Urinary bladder (tissue), 4 donors: ENCODE data around the gene ERCC3. TPM values are rescaled to one million over a fixed set of nuclear protein-coding genes. Genes with fewer than 3 reads are reported as not detected.
"Not testable (repeated sequence)": the region's sequence is repeated elsewhere in the genome, so short reads cannot be mapped to it uniquely, and the experiment has no call there.

Experiments used
- DNase-seq: peaks from one replicate; pipeline ENCODE4 v3.0.0-alpha.2; 2015; ENCODE audit errors: extremely low spot score
- H3K27ac ChIP-seq: one replicate; pipeline ENCODE4 v1.5.1; 2013; ENCODE audit warnings: low read depth, mild to moderate bottlenecking, moderate library complexity
- H3K36me3 ChIP-seq: one replicate; pipeline ENCODE4 v1.6.1; 2013; ENCODE audit warnings: mild to moderate bottlenecking, moderate library complexity; ENCODE audit not compliant: insufficient read depth
- H3K4me1 ChIP-seq: one replicate; pipeline ENCODE4 v1.6.1; 2013; ENCODE audit warnings: mild to moderate bottlenecking, moderate library complexity; ENCODE audit not compliant: insufficient read depth
- H3K4me3 ChIP-seq: one replicate; pipeline ENCODE4 v1.5.1; 2013; ENCODE audit warnings: low read depth, low read length
- WGBS: extraction: QIAGEN DNeasy Blood & Tissue Kit; methylation state at CpG from one replicate; pipeline ENCODE4 v1.1.7; 2013; 5-methylcytosine and 5-hydroxymethylcytosine counted together
- polyA plus RNA-seq: library from polyadenylated mRNA; stranded (reverse); fragments of 200-250 nt; gene quantifications from one replicate; pipeline ENCODE4 v1.2.3, GENCODE V29; 2013
- total RNA-seq: library from RNA; depleted of rRNA; stranded (reverse); fragments of >200 nt; gene quantifications from one replicate; pipeline ENCODE4 v1.2.3, GENCODE V29; 2014
- donor health status: healthy with polysubstance abuse.
- donor health status: healthy.

The ERCC3 gene
- total and polyA plus RNA-seq, 2 donors: 36.0 to 38.2 TPM

GRCh38 chr2:127228102-127228501 lies 65.8 kb downstream of the ERCC3 start:
- Histone ChIP-seq H3K4me1 (no peaks in the 10 kb centered on the region), H3K27ac (no peak overlapping the region), H3K4me3 (no peak overlapping the region), H3K36me3 (no peaks in the 10 kb centered on the region)
- DNase-seq: no peak
- WGBS: 61% methylated on average over 5 of the region's 5 CpGs

GRCh38 chr2:127227264-127227660 lies 66.7 kb downstream of the ERCC3 start:
- H3K27ac ChIP-seq, H3K4me1 ChIP-seq, H3K4me3 ChIP-seq, H3K36me3 ChIP-seq, DNase-seq: not testable (repeated sequence)
- 95% methylated on average over 5 of the region's 5 CpGs for WGBS

GRCh38 chr2:127226520-127227263 lies 67.3 kb downstream of the ERCC3 start:
- Histone ChIP-seq H3K4me1 (no peaks in the 10 kb centered on the region), H3K4me3 (no peak overlapping the region), H3K36me3 (no peaks in the 10 kb centered on the region), H3K27ac (no peak overlapping the region)
- DNase-seq: peak; percentile 70
- 19% methylated on average over 10 of the region's 10 CpGs for WGBS

- WGBS: 76% methylated on average over 9 of the region's 9 CpGs
- H3K36me3 ChIP-seq: no peaks in the 10 kb centered on the region
- no peak overlapping the region for H3K4me3 ChIP-seq
- DNase-seq: no peak
- H3K4me1 ChIP-seq: no peaks in the 10 kb centered on the region
- H3K27ac ChIP-seq: no peak overlapping the region
These were observed 67.8 kb downstream of the ERCC3 start for GRCh38 chr2:127226132-127226519.

- DNase-seq: no peak
- H3K4me3 ChIP-seq: no peak overlapping the region
- no peak overlapping the region for H3K27ac ChIP-seq
- 58% methylated on average over 12 of the region's 12 CpGs for WGBS
- H3K4me1 ChIP-seq: no peaks in the 10 kb centered on the region
- no peaks in the 10 kb centered on the region for H3K36me3 ChIP-seq
These were observed 68.6 kb downstream of the ERCC3 start for GRCh38 chr2:127225186-127225960.

- not testable (repeated sequence) for H3K4me3 ChIP-seq, H3K36me3 ChIP-seq, H3K27ac ChIP-seq, DNase-seq, H3K4me1 ChIP-seq
- WGBS: 74% methylated on average over 5 of the region's 5 CpGs
These were observed 69.8 kb downstream of the ERCC3 start for GRCh38 chr2:127224135-127224534.

GRCh38 chr2:127220768-127221527 lies 73.0 kb downstream of the ERCC3 start:
- Histone ChIP-seq H3K4me3 (no peak overlapping the region), H3K27ac (no peak overlapping the region), H3K4me1 (no peaks in the 10 kb centered on the region), H3K36me3 (no peaks in the 10 kb centered on the region)
- WGBS: 36% methylated on average over 31 of the region's 31 CpGs
- no peak for DNase-seq

- 1% methylated on average over 43 of the region's 43 CpGs for WGBS
- no peaks in the 10 kb centered on the region for H3K4me1 ChIP-seq
- no peaks in the 10 kb centered on the region for H3K36me3 ChIP-seq
- DNase-seq: no peak
- H3K4me3 ChIP-seq: peak within 1 kb of the TSS; percentile 66
- peak within 1 kb of the TSS; percentile 48 for H3K27ac ChIP-seq
These were observed 73.7 kb downstream of the ERCC3 start, which contains the start of gene CYP27C1 for GRCh38 chr2:127220102-127220767. CYP27C1 (minus strand) TSS chr2:127220299; CDS start chr2:127220270, 29 bp downstream.

GRCh38 chr2:127219171-127220070 lies 74.5 kb downstream of the ERCC3 start:
- H3K27ac ChIP-seq: peak overlapping the region; percentile 48
- no peak for DNase-seq
- WGBS: under 1% methylated on average over 71 of the region's 71 CpGs
- H3K4me3 ChIP-seq: peak overlapping the region; percentile 66
- no peaks in the 10 kb centered on the region for H3K4me1 ChIP-seq
- H3K36me3 ChIP-seq: no peaks in the 10 kb centered on the region

GRCh38 chr2:127218812-127219170 lies 75.2 kb downstream of the ERCC3 start:
- Histone ChIP-seq H3K36me3 (no peaks in the 10 kb centered on the region), H3K27ac (no peak overlapping the region), H3K4me1 (no peaks in the 10 kb centered on the region), H3K4me3 (peak overlapping the region; percentile 66)
- no peak for DNase-seq
- 3% methylated on average over 35 of the region's 35 CpGs for WGBS

GRCh38 chr2:127217470-127218325 lies 76.2 kb downstream of the ERCC3 start:
- Histone ChIP-seq H3K27ac (peak overlapping the region; percentile 53), H3K36me3 (no peaks in the 10 kb centered on the region), H3K4me1 (no peaks in the 10 kb centered on the region), H3K4me3 (no peak overlapping the region)
- 84% methylated on average over 14 of the region's 14 CpGs for whole genome bisulfite sequencing
- no peak for DNase-seq

GRCh38 chr2:127216593-127216992 lies 77.4 kb downstream of the ERCC3 start:
- no peaks in the 10 kb centered on the region for H3K4me1 ChIP-seq
- DNase-seq: no peak
- H3K27ac ChIP-seq: no peak overlapping the region
- H3K4me3 ChIP-seq: no peak overlapping the region
- no peaks in the 10 kb centered on the region for H3K36me3 ChIP-seq
- WGBS: 99% methylated on average over 1 of the region's 1 CpG
